HG02943 (cell line): ENCODE measurements around the gene TMEM143.
A peak's percentile ranks its signal among the peaks of the same experiment; 100 is the strongest.
"Not testable (repeated sequence)": the region's sequence is repeated elsewhere in the genome, so short reads cannot be mapped to it uniquely, and the experiment has no call there.

Source experiments
- ATAC-seq: cut with Tn5 transposase; IDR thresholded peaks from one replicate; pipeline ENCODE4 v1.9.1; 2021; ENCODE audit warnings: mild to moderate bottlenecking, low read depth, moderate library complexity; ENCODE audit not compliant: unreplicated experiment

The TMEM143 gene

DNA sequence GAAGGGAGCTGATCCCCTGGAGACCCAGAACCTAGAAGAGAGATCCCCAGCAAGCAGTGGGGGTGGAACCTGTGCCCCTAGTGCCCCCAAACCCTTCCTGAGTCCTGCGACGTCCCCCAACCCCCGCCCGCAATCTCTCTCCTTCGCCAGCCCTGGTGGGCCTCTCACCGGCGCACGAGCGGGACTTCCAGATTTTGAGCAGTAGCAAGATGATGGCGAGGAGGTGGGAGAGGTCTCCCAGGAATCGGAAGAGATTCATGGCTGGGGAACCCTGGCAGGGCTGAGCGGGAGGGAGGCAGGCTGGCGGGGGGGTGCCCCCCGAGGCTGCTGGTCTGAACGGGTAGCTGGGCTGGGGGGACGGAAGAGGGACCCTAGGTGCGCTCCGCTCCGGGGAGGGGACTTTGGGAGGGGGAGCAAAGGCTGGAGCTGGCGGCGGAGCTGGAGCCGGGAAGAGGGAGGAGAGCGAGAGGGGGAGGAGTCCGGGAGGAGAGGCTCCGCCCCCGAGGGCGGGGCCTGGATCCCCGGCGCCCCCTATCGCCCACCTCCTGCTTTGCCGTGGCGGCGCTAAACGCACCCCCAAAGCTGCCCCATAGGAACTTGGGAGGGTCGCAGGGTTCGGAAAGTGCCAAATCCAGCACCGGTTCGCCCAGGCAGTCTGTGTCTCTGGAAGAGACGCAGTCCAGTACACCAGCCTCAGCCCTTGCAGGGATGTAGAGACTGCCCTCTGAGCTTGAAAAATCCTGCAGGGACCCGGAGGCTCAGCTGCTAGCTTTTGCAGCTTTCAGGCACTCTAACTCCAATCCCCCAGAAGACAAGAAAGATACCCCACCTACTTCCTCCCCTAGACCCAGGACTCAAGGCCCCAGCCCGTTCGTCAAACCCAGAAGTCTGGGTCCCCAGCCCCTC lies 27.6 kb upstream of the TMEM143 start, which contains the start of gene KDELR1:
KDELR1 (minus strand) TSS at position 452 of the 906 bp plus-strand sequence; CDS start at position 259, 193 bp downstream.
- ATAC-seq, result peak; percentile 75

- ATAC-seq, result peak; percentile 31
Observed at GRCh38 chr19:48390188-48391099, 26.7 kb upstream of the TMEM143 start.

GRCh38 chr19:48386981-48387380 lies 23.2 kb upstream of the TMEM143 start:
- no peak for ATAC-seq

- ATAC-seq, result no peak
Observed at GRCh38 chr19:48385461-48386087, 21.8 kb upstream of the TMEM143 start.

DNA sequence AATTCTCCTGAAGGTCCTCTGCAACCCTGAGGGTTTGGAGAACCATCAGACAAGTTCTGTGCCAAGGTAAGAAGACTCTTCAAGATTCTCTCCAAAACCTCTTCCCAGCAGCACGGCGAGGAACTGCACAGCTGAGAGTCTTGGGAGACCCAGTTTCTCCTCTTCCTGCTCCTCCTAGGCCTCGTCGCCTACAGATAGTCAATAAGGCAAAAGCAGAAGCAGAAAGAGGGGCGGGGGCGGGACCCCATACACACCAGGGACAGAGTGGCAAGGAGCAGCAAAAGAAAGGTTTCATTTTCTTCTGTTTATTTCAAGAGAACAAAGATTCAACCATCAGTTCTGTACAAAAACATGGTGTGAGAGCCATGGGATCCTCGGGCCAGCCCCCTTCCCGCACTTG lies 18.5 kb upstream of the TMEM143 start:
- ATAC-seq, result no peak

- no peak for ATAC-seq
Observed at GRCh38 chr19:48381178-48381950, 17.6 kb upstream of the TMEM143 start.

- no peak for ATAC-seq
Observed at GRCh38 chr19:48379058-48379457, 15.3 kb upstream of the TMEM143 start.

GRCh38 chr19:48378194-48378570 lies 14.4 kb upstream of the TMEM143 start:
- no peak for ATAC-seq

GRCh38 chr19:48373567-48373966 lies 9.8 kb upstream of the TMEM143 start:
- ATAC-seq, result no peak

DNA sequence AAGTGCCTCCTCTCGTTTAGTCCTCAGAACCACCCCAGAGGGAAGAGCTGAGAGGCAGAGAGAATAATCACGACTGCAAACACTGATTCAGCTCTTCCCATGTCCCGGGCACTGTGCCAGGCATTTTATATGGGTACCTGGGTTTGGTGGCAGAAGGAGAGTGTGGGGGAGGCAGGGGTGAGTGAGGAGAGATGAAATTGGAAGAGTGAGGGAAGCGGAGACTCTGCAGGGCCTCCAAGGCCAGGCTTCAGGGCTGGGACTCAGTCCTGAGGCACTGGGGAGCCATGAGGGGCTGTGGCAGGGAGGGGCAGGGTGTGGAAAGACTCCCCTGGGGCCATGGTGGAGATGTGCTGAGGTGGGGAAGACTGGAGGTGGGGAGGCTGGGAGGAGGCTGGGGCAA lies 9.2 kb upstream of the TMEM143 start:
- no peak for ATAC-seq

DNA sequence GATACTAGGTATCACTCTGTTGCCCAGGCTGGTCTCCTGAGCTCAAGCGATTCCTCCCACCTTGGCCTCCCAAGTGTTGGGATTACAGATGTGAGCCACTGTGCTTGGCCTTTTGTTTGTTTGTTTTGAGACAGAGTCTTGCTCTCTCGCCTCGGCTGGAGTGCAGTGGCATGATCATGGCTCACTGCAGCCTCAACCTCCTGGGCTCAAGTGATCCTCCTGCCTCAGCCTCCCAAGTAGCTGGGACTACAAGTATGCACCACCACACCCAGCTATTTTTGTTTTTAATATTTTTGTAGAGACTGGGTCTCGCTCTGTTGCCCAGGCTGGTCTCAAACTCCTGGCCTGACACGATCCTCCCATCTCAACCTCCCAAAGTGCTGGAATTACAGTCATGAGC lies 8.0 kb upstream of the TMEM143 start:
- not testable (repeated sequence) for ATAC-seq

GRCh38 chr19:48371367-48371766 lies 7.6 kb upstream of the TMEM143 start:
- no peak for ATAC-seq

DNA sequence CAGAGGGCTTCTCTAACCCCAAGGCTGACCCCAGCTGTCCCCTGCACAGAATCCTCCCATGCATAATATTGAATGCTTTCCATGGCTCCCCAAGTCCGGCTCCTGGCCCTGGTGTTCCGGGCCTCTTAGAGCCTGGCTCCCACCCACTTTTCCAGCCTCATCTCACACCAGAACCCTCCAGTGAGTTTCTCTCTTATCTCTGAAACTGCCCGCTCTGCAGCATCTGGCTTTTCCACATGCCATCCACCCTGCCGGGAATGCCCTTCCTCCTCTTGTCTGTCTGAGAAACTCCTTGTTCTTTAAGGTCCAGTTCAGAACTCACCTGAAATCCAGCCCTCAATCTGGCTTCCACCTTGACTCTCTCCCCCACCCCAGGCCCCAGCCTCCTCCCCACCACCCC lies 7.2 kb upstream of the TMEM143 start:
- no peak for ATAC-seq

- ATAC-seq, result no peak
Observed at GRCh38 chr19:48368936-48369335, 5.2 kb upstream of the TMEM143 start.

DNA sequence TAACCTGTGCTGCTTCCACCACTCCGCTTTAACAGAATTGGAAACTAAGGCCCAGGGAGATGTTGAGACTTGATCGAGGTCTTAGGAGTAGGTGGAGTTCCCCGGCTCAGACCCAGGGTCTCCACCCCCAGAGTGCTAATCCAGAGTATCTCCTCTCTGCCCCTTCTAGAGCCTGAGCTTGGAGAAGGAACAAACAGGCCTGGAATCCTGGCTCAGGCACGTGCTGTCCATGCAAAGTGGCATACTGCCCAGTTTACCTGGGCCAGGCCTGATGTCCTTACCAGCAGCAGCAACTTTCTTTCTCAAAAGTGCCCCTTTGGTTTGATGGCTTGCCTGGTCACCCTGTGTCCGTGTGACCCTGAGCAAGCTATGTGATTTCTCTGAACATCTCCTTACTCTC lies 4.1 kb upstream of the TMEM143 start:
- ATAC-seq, result no peak

DNA sequence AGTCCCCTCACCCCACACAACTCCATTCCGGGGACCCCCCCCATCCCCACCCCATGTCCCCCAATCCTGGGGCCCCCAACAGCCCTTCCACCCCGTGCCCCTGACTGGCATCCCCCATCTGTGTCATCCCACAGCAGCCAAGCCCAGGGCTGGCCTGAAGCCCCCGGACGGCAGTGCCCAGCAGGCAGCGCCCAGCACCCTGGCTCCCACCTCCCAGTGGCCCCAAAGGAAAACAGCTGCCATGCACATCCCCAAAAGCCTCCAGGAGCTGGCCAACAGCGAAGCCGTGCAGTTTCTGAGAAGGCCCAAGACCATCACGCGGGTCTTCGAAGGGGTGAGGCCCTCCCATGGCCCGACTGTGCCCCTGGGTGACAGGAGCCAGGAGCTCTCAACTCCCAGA lies 1.9 kb upstream of the TMEM143 start:
- ATAC-seq, result no peak

DNA sequence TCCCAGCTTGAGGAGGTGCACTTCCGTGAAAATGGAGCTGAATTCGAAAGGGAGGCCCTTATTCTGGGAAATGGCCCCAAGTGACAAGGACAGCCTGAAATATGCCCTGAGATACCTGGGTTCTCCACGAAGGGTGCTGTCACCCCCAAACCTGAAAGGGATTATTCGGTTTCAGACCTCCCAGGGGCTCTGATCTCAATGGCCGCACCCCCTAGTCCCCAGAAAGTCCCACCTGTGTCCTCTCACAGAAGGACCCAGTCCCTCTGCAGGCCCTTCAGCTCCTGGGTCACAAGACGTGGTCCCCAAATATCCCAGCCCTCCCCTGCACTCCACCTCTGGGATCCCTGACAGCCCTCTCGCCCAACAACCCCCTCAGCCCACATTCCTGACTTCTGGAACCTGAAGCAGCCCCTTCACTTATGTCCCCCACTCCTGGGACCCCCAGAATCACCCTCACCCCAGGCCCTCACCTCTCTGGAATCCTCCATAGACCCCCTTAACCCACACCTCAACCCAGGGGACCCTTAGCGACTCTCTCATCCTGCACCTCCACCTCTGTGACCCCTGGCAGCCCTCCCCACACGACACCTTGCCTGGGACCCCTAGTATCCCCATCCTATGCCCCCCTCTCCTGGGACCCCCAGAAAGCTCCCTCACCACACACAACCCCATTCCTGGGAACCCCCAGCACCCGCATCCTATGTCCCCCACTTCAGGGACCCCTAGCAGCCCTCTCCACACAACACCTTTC lies 1.0 kb upstream of the TMEM143 start:
- ATAC-seq, result no peak

DNA sequence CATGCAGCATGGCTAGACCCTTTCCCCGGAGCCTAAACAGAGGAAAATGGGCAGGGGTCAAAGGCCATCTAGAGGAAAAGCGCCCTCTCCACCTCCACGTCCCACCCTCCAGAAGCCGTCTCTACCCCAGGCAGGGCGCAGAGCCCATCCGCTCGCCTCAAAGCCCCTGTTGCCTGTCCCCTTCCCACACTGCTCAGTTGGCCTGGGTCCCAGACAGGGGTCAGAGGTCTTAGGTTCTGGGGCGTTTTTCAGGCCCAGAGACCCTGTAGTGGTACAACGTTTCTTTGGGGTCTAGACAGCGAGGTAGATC lies 285 bp downstream of the TMEM143 start:
- ATAC-seq, result peak; percentile 10

GRCh38 chr19:48362716-48363499 lies 832 bp downstream of the TMEM143 start:
- peak; percentile 44 for ATAC-seq
